ENCODE data around the gene PRL. TPM values are rescaled to one million over a fixed set of nuclear protein-coding genes. Genes with fewer than 3 reads are reported as not detected.

The PRL gene
- total RNA-seq, 5 donors from 2014 or later (not counting 1 experiment from before 2014, with no cell fraction given), result 0.82 TPM; not detected in 4

DNA sequence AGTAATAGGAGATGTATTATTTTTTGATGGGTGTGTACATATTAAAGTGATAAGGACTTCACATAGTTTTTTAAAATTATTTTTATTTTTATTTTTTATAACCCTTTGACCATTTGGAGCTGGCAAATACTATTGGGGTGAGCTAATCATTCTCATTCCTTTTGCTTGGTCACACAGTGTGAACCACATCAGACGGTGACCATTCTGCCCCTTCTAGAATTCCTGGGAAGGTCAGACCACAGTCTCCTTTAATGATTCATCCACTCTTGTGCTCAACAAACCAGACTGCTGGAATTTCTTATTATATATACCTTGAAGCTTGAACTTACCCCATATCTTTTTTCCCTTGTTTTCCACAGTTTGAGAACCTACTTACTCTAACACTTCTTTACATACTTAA lies 23.9 kb upstream of the PRL start:
- H3K27me3 ChIP-seq (replicated peaks in 1 of 2; ENCODE audit: control insufficient read depth in 2 of 2, extremely low read depth in 1 of 2, insufficient read depth in 2 of 2, low read length in 1 of 2), result no peaks in the 10 kb centered on the region
- ATAC-seq (replicated peaks in 1 of 4), result no peak

DNA sequence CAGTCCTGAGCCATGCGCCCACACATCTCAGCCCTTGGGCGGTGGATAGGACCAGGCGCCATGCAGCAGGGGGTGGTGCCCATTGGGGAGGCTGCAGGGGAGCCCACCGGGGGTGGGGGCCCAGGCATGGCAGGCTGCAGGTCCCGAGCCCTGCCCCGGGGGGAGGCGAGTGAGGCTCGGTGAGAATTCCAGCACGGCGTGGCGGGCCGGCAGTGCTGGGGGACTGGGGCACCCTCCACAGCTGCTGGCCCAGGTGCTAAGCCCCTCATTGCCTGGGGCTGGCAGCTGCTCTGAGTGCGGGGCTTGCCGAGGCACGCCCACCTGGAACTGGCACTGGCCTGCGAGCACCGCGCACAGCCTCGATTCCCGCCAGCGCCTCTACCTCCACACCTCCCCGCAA lies 21.6 kb upstream of the PRL start:
- Mint-ChIP-seq H3K4me1 (no peaks in the 10 kb centered on the region), H3K9me3 (peaks cover 0 to 14% (median 6%) of the 10 kb centered on the region in 3 donors), H3K27me3 (no peaks in the 10 kb centered on the region), H3K4me3 (no peak overlapping the region), H3K36me3 (no peaks in the 10 kb centered on the region), H3K27ac (no peak overlapping the region)
- no peak for DNase-seq
- no peaks in the 10 kb centered on the region for H3K9me3 ChIP-seq
- no peak overlapping the region for H3K4me3 ChIP-seq (ENCODE audit: control insufficient read depth in 1 of 2, extremely low read depth in 1 of 2, low read length in 1 of 2)
- H3K36me3 ChIP-seq (ENCODE audit: control insufficient read depth in 2 of 2, extremely low read depth in 1 of 2, insufficient read depth in 1 of 2, low read length in 1 of 2), result no peaks in the 10 kb centered on the region
- no peak overlapping the region for H3K27ac ChIP-seq (ENCODE audit: low read length)
- no peaks in the 10 kb centered on the region for H3K27me3 ChIP-seq (replicated peaks in 1 of 2; ENCODE audit: control insufficient read depth in 2 of 2, extremely low read depth in 1 of 2, insufficient read depth in 2 of 2, low read length in 1 of 2)
- ATAC-seq (replicated peaks in 1 of 4), result no peak
- ChIA-PET POLR2A (no interaction called here), CTCF (no interaction called here)
- WGBS (ENCODE audit: insufficient coverage), result 90% methylated on average over 15 of the region's 22 CpGs
- no peaks in the 10 kb centered on the region for H3K4me1 ChIP-seq (ENCODE audit: control insufficient read depth in 1 of 2, extremely low read depth in 1 of 2, insufficient read depth in 2 of 2, low read length in 2 of 2)

More for the DNA sequence above, 23.9 kb upstream of the PRL start:
- Mint-ChIP-seq H3K36me3 (no peaks in the 10 kb centered on the region), H3K27me3 (no peaks in the 10 kb centered on the region), H3K4me1 (no peaks in the 10 kb centered on the region), H3K9me3 (peaks cover 0 to 4% (median 0%) of the 10 kb centered on the region in 3 donors), H3K4me3 (no peak overlapping the region), H3K27ac (no peak overlapping the region)
- H3K27ac ChIP-seq (ENCODE audit: low read length), result no peak overlapping the region
- no peak overlapping the region for H3K4me3 ChIP-seq (ENCODE audit: control insufficient read depth in 1 of 2, extremely low read depth in 1 of 2, low read length in 1 of 2)
- WGBS (ENCODE audit: insufficient coverage), result 40% methylated on average over 1 of the region's 1 CpG
- H3K9me3 ChIP-seq, result no peaks in the 10 kb centered on the region
- DNase-seq, result no peak
- no peaks in the 10 kb centered on the region for H3K4me1 ChIP-seq (ENCODE audit: control insufficient read depth in 1 of 2, extremely low read depth in 1 of 2, insufficient read depth in 2 of 2, low read length in 2 of 2)
- no peaks in the 10 kb centered on the region for H3K36me3 ChIP-seq (ENCODE audit: control insufficient read depth in 2 of 2, extremely low read depth in 1 of 2, insufficient read depth in 1 of 2, low read length in 1 of 2)
- POLR2A ChIA-PET, result no interaction called here
- CTCF ChIA-PET, result no interaction called here

GRCh38 chr6:22313796-22314195 lies 17.0 kb upstream of the PRL start:
- Histone ChIP-seq H3K4me3 (ENCODE audit: control insufficient read depth in 1 of 2, extremely low read depth in 1 of 2, low read length in 1 of 2) (no peak overlapping the region), H3K27ac (ENCODE audit: low read length) (no peak overlapping the region), H3K4me1 (ENCODE audit: control insufficient read depth in 1 of 2, extremely low read depth in 1 of 2, insufficient read depth in 2 of 2, low read length in 2 of 2) (no peaks in the 10 kb centered on the region), H3K27me3 (replicated peaks in 1 of 2; ENCODE audit: control insufficient read depth in 2 of 2, extremely low read depth in 1 of 2, insufficient read depth in 2 of 2, low read length in 1 of 2) (no peaks in the 10 kb centered on the region), H3K36me3 (ENCODE audit: control insufficient read depth in 2 of 2, extremely low read depth in 1 of 2, insufficient read depth in 1 of 2, low read length in 1 of 2) (no peaks in the 10 kb centered on the region), H3K9me3 (no peaks in the 10 kb centered on the region)
- ATAC-seq (replicated peaks in 1 of 4), result no peak
- Mint-ChIP-seq H3K27me3 (no peaks in the 10 kb centered on the region), H3K4me3 (no peak overlapping the region), H3K4me1 (no peaks in the 10 kb centered on the region), H3K36me3 (no peaks in the 10 kb centered on the region), H3K27ac (no peak overlapping the region), H3K9me3 (peaks cover 11 to 39% (median 14%) of the 10 kb centered on the region in 3 donors)
- ChIA-PET CTCF (no interaction called here), POLR2A (no interaction called here)
- 50% methylated on average over 1 of the region's 2 CpGs for WGBS (ENCODE audit: insufficient coverage)
- DNase-seq, result no peak

GRCh38 chr6:22308939-22309338 lies 12.1 kb upstream of the PRL start:
- H3K27ac ChIP-seq (ENCODE audit: low read length), result no peak overlapping the region
- no peaks in the 10 kb centered on the region for H3K27me3 ChIP-seq (replicated peaks in 1 of 2; ENCODE audit: control insufficient read depth in 2 of 2, extremely low read depth in 1 of 2, insufficient read depth in 2 of 2, low read length in 1 of 2)
- ChIA-PET POLR2A (no interaction called here), CTCF (no interaction called here)
- ATAC-seq (replicated peaks in 1 of 4) (no peak), DNase-seq (no peak)
- H3K36me3 ChIP-seq (ENCODE audit: control insufficient read depth in 2 of 2, extremely low read depth in 1 of 2, insufficient read depth in 1 of 2, low read length in 1 of 2), result no peaks in the 10 kb centered on the region
- Mint-ChIP-seq H3K4me1 (no peaks in the 10 kb centered on the region), H3K27ac (no peak overlapping the region), H3K9me3 (peaks cover 8 to 28% (median 11%) of the 10 kb centered on the region in 3 donors), H3K4me3 (no peak overlapping the region), H3K36me3 (no peaks in the 10 kb centered on the region), H3K27me3 (no peaks in the 10 kb centered on the region)
- no peaks in the 10 kb centered on the region for H3K4me1 ChIP-seq (ENCODE audit: control insufficient read depth in 1 of 2, extremely low read depth in 1 of 2, insufficient read depth in 2 of 2, low read length in 2 of 2)
- no peaks in the 10 kb centered on the region for H3K9me3 ChIP-seq
- H3K4me3 ChIP-seq (ENCODE audit: control insufficient read depth in 1 of 2, extremely low read depth in 1 of 2, low read length in 1 of 2), result no peak overlapping the region
- no CpG with 5 or more reads among the region's 2 CpGs for WGBS (ENCODE audit: insufficient coverage)

DNA sequence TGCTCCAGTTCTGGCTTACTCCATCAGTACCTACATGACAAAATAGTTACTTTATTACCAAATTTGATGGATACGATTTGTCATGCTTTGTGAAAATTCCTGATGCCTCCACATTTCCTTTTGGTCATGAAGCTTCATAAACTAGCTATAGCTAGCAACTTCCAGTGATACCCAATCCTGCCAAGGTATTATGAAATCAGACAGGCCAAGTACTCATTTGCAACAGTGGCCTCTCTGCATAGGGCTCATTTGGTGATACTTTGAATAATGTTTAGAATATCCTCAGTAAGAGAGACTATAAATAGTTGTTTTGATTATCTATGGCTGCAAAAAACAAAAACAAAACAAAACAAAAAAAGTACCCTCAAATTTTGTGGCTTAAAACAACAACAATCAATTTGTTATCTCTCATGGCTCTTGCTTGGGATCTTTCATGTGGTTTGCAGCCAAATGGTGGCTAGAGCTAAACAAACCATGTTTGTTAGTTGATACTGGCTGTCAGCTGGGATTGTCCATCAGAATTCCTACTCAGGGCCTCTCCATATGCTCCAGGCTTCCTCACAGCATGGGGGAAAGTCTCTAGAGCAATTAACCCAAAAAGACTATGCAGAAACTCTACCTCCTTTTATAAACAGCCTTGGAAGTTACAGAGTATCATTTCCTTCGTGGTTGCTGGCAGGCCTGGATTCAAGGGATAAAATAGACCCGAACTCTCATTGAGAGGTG lies 10.1 kb upstream of the PRL start:
- peaks cover 0 to 6% (median 4%) of the 10 kb centered on the region in 3 donors for H3K4me1 Mint-ChIP-seq
- Histone ChIP-seq H3K36me3 (ENCODE audit: control insufficient read depth in 2 of 2, extremely low read depth in 1 of 2, insufficient read depth in 1 of 2, low read length in 1 of 2) (no peaks in the 10 kb centered on the region), H3K27me3 (replicated peaks in 1 of 2; ENCODE audit: control insufficient read depth in 2 of 2, extremely low read depth in 1 of 2, insufficient read depth in 2 of 2, low read length in 1 of 2) (no peaks in the 10 kb centered on the region), H3K4me1 (ENCODE audit: control insufficient read depth in 1 of 2, extremely low read depth in 1 of 2, insufficient read depth in 2 of 2, low read length in 2 of 2) (peaks cover 0 to 2% of the 10 kb centered on the region in 2 experiments), H3K9me3 (no peaks in the 10 kb centered on the region), H3K27ac (ENCODE audit: low read length) (no peak overlapping the region), H3K4me3 (ENCODE audit: control insufficient read depth in 1 of 2, extremely low read depth in 1 of 2, low read length in 1 of 2) (no peak overlapping the region)
- H3K36me3 Mint-ChIP-seq, result no peaks in the 10 kb centered on the region
- no CpG with 5 or more reads among the region's 3 CpGs for WGBS (ENCODE audit: insufficient coverage)
- no peak overlapping the region for H3K4me3 Mint-ChIP-seq
- ChIA-PET CTCF (no interaction called here), POLR2A (no interaction called here)
- peaks cover 8 to 25% (median 9%) of the 10 kb centered on the region in 3 donors for H3K9me3 Mint-ChIP-seq
- ATAC-seq (replicated peaks in 1 of 4) (no peak), DNase-seq (no peak)
- H3K27ac Mint-ChIP-seq, result no peak overlapping the region
- no peaks in the 10 kb centered on the region for H3K27me3 Mint-ChIP-seq

GRCh38 chr6:22302838-22303237 lies 6.0 kb upstream of the PRL start:
- no peak overlapping the region for H3K27ac ChIP-seq (ENCODE audit: low read length)
- H3K9me3 ChIP-seq, result no peaks in the 10 kb centered on the region
- H3K27ac Mint-ChIP-seq, result no peak overlapping the region
- ChIA-PET CTCF (no interaction called here), POLR2A (no interaction called here)
- 17% methylated on average over 1 of the region's 1 CpG for WGBS (ENCODE audit: insufficient coverage)
- DNase-seq (no peak), ATAC-seq (replicated peaks in 1 of 4) (no peak)
- H3K4me3 ChIP-seq (ENCODE audit: control insufficient read depth in 1 of 2, extremely low read depth in 1 of 2, low read length in 1 of 2), result no peak overlapping the region
- no peaks in the 10 kb centered on the region for H3K27me3 Mint-ChIP-seq
- peaks cover 0 to 2% of the 10 kb centered on the region in 2 experiments for H3K4me1 ChIP-seq (ENCODE audit: control insufficient read depth in 1 of 2, extremely low read depth in 1 of 2, insufficient read depth in 2 of 2, low read length in 2 of 2)
- no peaks in the 10 kb centered on the region for H3K36me3 Mint-ChIP-seq
- no peaks in the 10 kb centered on the region for H3K36me3 ChIP-seq (ENCODE audit: control insufficient read depth in 2 of 2, extremely low read depth in 1 of 2, insufficient read depth in 1 of 2, low read length in 1 of 2)
- H3K27me3 ChIP-seq (replicated peaks in 1 of 2; ENCODE audit: control insufficient read depth in 2 of 2, extremely low read depth in 1 of 2, insufficient read depth in 2 of 2, low read length in 1 of 2), result no peaks in the 10 kb centered on the region
- H3K9me3 Mint-ChIP-seq, result peaks cover 0 to 4% (median 0%) of the 10 kb centered on the region in 3 donors
- no peak overlapping the region for H3K4me3 Mint-ChIP-seq
- peaks cover 0 to 6% (median 4%) of the 10 kb centered on the region in 3 donors for H3K4me1 Mint-ChIP-seq

Measured in T-cell (primary cell).